ENCODE measurements around the gene HNRNPUL1.
"Not testable (repeated sequence)": the region's sequence is repeated elsewhere in the genome, so short reads cannot be mapped to it uniquely, and the experiment has no call there.

The HNRNPUL1 gene

DNA sequence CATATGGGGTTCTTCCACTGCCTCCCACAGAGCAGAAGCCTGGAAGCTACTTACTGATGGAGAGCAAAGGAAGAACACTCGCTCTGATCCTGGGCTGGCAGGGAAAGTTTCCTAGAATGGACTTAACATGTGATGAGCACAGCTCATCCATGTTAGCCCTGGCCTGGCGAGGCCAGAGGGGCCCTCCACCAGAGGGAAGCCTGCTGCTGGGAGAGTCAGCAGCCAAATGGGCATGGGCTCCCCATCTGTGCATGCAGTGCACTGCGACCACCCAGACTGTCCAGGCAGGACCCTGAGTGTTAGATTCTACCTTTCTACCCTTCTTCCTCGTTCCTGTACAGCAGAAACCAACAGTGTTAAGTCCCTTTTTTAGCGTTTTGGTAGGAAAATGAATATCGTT lies 8.9 kb downstream of the HNRNPUL1 start:
- in situ Hi-C loops (cut with HindIII; ENCODE audit: low pct_ligation_motif_present, low sequenced_read_pairs): no loop called here
- Histone ChIP-seq H3K27ac (no peak overlapping the region), H3K4me3 (ENCODE audit: low read depth, low read length) (no peak overlapping the region), H3K27me3 (replicated peaks) (no peaks in the 10 kb centered on the region), H3K36me3 (replicated peaks) (peaks cover 93% of the 10 kb centered on the region)
- DNase-seq: no peak
- TF ChIP-seq, protein P1, sequence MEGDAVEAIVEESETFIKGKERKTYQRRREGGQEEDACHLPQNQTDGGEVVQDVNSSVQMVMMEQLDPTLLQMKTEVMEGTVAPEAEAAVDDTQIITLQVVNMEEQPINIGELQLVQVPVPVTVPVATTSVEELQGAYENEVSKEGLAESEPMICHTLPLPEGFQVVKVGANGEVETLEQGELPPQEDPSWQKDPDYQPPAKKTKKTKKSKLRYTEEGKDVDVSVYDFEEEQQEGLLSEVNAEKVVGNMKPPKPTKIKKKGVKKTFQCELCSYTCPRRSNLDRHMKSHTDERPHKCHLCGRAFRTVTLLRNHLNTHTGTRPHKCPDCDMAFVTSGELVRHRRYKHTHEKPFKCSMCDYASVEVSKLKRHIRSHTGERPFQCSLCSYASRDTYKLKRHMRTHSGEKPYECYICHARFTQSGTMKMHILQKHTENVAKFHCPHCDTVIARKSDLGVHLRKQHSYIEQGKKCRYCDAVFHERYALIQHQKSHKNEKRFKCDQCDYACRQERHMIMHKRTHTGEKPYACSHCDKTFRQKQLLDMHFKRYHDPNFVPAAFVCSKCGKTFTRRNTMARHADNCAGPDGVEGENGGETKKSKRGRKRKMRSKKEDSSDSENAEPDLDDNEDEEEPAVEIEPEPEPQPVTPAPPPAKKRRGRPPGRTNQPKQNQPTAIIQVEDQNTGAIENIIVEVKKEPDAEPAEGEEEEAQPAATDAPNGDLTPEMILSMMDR (IDR thresholded peaks at IDR 0.05; ENCODE audit: low read depth, low read length, missing control alignments): no peak

GRCh38 chr19:41274802-41275201 lies 10.6 kb downstream of the HNRNPUL1 start:
- no peak for DNase-seq
- Histone ChIP-seq H3K27me3 (replicated peaks) (no peaks in the 10 kb centered on the region), H3K4me3 (ENCODE audit: low read depth, low read length) (no peak overlapping the region), H3K36me3 (replicated peaks) (peaks cover 95% of the 10 kb centered on the region), H3K27ac (no peak overlapping the region)
- in situ Hi-C loops (cut with HindIII; ENCODE audit: low pct_ligation_motif_present, low sequenced_read_pairs): no loop called here
- TF ChIP-seq, protein P1 (IDR thresholded peaks at IDR 0.05; ENCODE audit: low read depth, low read length, missing control alignments): no peak

GRCh38 chr19:41276231-41276630 lies 12.1 kb downstream of the HNRNPUL1 start:
- DNase-seq: no peak
- H3K36me3 ChIP-seq (replicated peaks): peaks cover 98% of the 10 kb centered on the region
- in situ Hi-C loops (cut with HindIII; ENCODE audit: low pct_ligation_motif_present, low sequenced_read_pairs): no loop called here
- TF ChIP-seq, protein P1 (IDR thresholded peaks at IDR 0.05; ENCODE audit: low read depth, low read length, missing control alignments): no peak
- no peaks in the 10 kb centered on the region for H3K27me3 ChIP-seq (replicated peaks)
- no peak overlapping the region for H3K27ac ChIP-seq
- H3K4me3 ChIP-seq (ENCODE audit: low read depth, low read length): no peak overlapping the region

DNA sequence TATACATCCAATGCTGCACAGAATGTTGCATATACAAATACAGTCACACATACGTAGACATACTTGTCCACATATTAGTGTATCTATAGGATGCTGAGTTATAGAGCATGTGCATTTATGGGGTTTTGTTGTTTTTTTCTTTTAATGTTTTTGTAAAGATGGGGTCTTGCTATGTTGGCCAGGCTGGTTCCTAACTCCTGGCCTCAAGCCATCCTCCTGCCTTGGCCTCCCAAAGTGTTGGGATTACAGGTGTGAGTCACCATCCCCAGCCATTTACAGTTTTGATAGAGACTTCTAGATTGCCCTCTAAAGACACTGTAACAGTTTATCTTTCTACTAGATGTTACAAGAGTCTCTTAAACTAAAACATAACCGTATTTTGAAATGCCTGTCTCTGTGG lies 14.3 kb downstream of the HNRNPUL1 start:
- in situ Hi-C loops (cut with HindIII; ENCODE audit: low pct_ligation_motif_present, low sequenced_read_pairs): no loop called here
- Histone ChIP-seq H3K36me3 (replicated peaks) (peaks cover 94% of the 10 kb centered on the region), H3K27me3 (replicated peaks) (no peaks in the 10 kb centered on the region), H3K4me3 (ENCODE audit: low read depth, low read length) (no peak overlapping the region), H3K27ac (no peak overlapping the region)
- TF ChIP-seq, protein P1 (IDR thresholded peaks at IDR 0.05; ENCODE audit: low read depth, low read length, missing control alignments): no peak
- DNase-seq: no peak

GRCh38 chr19:41288673-41289530 lies 24.7 kb downstream of the HNRNPUL1 start:
- Histone ChIP-seq H3K27me3 (replicated peaks) (no peaks in the 10 kb centered on the region), H3K36me3 (replicated peaks) (peaks cover 88% of the 10 kb centered on the region), H3K4me3 (ENCODE audit: low read depth, low read length) (no peak overlapping the region), H3K27ac (no peak overlapping the region)
- in situ Hi-C loops (cut with HindIII; ENCODE audit: low pct_ligation_motif_present, low sequenced_read_pairs): no loop called here
- DNase-seq: no peak
- TF ChIP-seq, protein P1 (IDR thresholded peaks at IDR 0.05; ENCODE audit: low read depth, low read length, missing control alignments): no peak

DNA sequence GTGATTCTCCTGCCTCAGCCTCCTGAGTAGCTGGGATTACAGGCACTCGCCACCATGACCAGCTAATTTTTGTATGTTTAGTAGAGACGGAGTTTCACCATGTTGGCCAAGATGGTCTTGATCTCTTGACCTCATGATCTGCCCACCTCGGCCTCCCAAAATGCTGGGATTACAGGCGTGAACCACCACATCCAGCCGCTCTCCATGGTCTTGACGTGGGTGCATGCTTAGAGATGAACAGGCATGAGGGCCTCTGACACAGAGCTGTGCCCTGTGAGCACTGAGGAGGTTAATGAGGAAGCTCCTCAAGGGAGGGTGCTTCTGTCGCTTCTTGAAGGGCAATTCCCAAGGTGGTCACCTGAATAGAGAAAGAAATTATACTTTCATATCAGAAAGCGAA lies 25.6 kb downstream of the HNRNPUL1 start:
- H3K27me3 ChIP-seq (replicated peaks); H3K27ac ChIP-seq; in situ Hi-C loops (cut with HindIII; ENCODE audit: low pct_ligation_motif_present, low sequenced_read_pairs); DNase-seq; H3K4me3 ChIP-seq (ENCODE audit: low read depth, low read length): not testable (repeated sequence)
- peaks cover 90% of the 10 kb centered on the region for H3K36me3 ChIP-seq (replicated peaks)
